ENCODE measurements around the gene AQR.
"Not testable (repeated sequence)": the region's sequence is repeated elsewhere in the genome, so short reads cannot be mapped to it uniquely, and the experiment has no call there.

The AQR gene

DNA sequence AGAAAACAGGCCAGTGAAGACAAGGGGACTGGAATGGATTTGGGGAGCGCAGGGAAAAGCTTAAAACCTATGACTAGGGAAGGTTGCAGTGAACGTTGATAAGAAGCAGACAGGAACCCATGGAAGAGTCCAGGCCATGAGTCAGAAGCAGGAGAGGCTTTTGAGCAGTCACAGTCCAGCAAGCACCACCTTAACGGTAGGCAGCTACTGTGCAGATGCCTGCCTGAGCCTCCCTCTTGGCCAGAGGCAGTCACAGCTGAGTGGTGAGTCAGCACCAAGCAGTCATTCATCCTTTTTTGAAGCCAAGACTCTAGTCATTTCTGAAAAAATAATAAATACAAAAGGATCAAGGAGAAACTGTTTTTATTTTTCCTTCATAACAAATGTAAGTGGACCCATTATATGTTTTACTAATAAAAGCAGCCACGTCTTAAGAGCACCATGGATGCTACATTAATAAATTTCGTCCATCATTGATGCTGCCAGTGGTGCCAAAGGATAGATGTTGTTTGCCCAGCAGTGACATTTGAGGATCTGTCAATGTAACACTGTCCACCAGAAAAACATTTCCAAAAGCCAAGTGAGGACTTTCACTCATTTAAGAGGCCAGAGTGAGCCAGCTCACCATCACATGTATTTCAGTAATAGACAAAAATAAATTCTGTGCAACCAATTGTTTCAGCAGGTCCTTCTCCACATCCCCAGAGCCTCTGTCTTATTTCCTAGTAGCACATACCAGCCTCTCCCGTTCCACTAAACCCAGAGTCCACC is 132.1 kb downstream of the AQR start:
- DNase-seq = no peak
- in situ Hi-C loops (cut with MboI; ENCODE audit: low pct_unique_long_range_greater_than_20kb, low sequenced_read_pairs) = no loop called here

DNA sequence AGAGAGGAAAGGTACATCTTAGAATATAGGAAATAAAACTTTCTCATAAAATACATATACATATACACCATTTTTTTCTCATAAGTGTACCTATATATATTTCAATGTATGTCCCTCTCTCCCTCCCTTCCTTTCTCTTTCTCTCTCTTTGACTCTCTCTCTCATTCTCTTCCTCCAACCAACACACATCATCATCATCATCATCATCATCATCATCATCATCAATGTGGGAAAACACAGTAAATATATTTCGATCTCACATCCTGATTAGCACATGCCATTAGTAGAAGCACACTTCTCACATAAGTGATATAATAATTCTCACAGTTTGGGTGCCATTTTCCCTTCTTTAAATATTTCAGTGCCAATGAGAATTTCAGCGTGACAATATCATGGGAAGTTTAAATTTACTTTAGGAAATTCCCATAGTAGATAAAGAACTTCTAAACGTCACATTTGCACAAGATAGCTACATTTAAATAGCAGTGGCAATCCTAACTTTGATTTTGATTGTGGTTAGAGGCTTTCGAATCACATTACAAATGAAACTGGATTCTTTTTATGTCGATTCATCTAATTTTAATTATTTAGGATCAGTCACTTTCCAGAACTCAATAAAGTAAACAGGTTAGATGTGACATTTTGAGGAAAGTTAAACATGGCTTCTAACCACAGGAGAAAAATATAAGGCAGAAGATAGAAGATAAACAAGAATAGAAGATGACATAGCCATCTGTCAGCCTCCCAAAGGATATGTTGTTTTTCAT is 141.2 kb downstream of the AQR start:
- DNase-seq = no peak
- in situ Hi-C loops (cut with MboI; ENCODE audit: low pct_unique_long_range_greater_than_20kb, low sequenced_read_pairs) = no loop called here

DNA sequence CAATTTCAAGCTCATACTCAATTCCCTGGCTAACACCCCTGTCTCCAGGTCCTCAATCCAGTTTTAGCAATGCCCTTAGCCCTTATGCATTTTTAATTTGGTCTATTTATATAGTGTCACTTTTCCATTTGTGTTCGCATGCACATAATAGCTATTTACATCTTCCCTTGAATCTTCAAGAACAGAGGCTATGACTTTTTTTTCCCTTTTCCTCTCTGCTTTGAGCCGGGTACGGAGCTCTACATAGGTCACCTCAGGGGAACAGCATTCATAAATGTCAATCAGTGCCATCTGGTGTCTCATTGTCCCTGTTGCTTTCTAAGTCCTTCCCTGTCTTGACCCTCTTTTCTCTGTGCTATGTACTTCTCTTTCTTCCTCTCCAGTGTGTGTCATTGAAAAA is 147.7 kb downstream of the AQR start:
- in situ Hi-C loops (cut with MboI; ENCODE audit: low pct_unique_long_range_greater_than_20kb, low sequenced_read_pairs) = no loop called here
- DNase-seq = peak; percentile 8

DNA sequence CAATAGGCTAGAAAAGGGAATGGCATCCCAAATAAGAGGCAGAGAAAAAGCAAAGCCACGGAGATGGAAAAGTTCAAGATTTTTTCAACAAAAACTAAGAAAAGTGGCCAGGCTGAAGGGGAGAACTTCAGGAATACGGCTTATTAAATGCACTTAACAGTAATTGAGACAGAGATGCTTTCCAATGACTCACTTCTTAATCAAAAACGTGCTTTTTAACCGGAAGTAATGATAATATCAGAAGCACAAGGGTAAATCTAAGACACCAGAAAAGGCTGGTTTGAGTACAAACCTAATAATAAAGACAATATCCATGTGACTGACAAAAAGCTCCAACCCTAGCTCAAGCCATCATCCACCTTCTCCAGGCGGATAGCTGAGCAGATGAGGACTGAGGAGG is 149.4 kb downstream of the AQR start:
- no peak for DNase-seq

DNA sequence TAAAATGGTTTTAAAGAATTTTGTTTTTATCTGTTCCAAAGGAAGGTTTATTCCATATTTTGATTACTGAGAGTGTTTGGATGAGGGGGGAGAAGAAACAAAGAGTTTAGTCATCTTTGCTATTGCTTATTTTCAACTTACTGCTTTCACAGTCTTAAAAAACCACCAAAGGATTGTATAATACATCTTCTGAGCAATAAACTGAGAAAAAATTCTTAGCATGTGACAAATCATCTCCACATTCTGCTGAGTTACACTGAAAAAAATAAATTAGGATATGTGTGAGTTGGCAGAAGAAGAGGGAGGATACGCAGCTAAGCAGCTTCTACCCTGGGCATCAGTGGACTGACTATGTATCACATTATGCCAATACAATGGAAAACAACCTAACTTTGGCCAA is 151.0 kb downstream of the AQR start:
- in situ Hi-C loops (cut with MboI; ENCODE audit: low pct_unique_long_range_greater_than_20kb, low sequenced_read_pairs) = no loop called here
- no peak for DNase-seq

More for the DNA sequence above, 149.4 kb downstream of the AQR start:
- in situ Hi-C loops (cut with MboI; ENCODE audit: low pct_unique_long_range_greater_than_20kb, low sequenced_read_pairs) = no loop called here

DNA sequence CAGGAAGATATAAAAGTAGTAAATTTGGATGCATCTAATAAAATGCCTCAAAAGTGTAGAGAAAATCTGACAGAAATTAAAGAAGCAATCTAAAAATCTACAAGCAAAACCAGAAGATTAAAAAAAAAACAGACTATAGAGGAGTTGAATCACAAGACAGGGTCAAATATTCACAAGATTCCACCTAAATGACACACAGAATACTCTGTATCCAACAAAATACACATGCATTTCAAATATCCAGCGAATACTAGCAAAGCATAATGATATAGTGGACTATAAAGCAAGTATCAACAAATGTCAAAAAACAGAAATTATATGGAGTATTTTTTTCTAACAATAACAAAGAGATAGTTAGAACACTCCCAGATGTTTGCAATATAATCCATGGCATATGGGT is 153.7 kb downstream of the AQR start:
- in situ Hi-C loops (cut with MboI; ENCODE audit: low pct_unique_long_range_greater_than_20kb, low sequenced_read_pairs) = no loop called here
- DNase-seq = no peak

DNA sequence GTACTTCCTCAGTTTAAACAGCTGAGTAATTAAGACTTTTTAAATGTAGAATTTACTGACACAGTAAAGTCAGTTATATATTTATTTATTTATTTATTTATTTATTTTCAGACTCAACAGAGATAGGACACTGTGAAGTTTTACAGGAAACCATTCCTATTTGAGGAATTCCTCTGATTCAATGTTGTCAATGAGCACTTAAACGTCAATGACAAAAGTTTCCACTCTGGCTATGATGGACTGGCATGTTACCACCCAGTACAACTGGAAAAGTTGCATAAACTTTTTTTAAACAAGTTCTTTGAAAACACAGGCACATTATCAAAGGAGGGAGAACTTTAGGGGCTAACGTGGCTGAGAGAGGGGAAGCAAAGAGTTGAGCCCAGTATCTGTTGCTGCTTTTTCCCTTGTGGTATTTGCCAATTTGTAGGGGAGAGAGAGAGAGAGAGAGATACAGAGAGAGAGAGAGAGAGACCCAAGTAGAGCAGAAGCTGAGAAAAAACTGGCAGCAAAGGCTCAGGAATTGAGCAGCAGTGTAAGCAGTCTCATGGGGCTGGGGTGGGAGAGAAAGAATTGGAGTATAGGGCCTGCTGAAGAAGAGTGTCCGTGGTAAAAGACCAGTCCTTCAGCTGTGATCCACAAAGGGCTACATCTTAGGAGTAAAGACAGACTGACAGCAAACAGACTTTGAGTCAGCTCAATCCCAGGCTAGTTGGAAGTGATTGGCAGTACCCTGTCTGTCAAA is 155.9 kb downstream of the AQR start:
- no peak for DNase-seq
- in situ Hi-C loops (cut with MboI; ENCODE audit: low pct_unique_long_range_greater_than_20kb, low sequenced_read_pairs) = no loop called here

DNA sequence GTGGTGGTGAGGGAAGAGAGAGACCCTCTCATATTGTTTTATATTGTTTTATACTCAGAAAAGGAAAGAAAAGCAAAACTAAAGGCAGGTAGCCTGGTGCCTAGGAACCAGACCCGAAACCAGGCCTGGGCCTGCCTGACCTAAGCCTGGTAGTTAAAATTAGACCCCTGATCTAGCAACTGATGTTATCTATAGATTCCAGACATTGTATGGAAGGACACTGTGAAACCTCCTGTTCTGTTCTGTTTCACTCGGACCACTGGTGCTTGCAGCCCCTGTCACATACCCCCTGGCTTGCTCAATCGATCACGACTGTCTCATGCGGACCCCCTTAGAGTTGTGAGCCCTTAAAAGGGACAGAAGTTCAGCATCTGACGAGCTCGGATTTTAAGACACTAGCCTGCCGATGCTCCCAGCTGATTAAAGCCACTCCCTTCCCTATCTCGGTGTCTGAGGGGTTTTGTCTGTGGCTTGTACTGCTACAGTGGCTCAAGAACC is 156.6 kb downstream of the AQR start:
- in situ Hi-C loops (cut with MboI; ENCODE audit: low pct_unique_long_range_greater_than_20kb, low sequenced_read_pairs); DNase-seq: not testable (repeated sequence)

DNA sequence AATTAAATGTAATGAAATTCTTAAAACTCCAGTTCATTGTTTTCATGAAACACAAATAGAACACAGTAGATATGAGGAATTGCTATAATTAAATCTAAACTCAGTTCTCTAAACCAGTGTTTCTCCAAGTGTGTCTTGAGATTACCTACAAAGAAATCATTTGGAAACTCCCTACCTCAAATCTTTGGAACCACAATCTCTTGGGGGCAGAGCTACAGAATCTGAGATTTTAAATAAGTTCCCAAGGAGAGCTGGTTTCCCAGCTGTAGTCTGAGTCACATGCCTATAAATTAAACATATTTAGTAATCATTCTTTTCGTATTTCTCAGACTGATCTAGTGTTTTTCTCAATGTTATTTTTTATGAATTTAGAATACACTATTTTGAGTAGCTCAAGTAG is 157.2 kb downstream of the AQR start:
- no peak for DNase-seq
- in situ Hi-C loops (cut with MboI; ENCODE audit: low pct_unique_long_range_greater_than_20kb, low sequenced_read_pairs) = no loop called here

DNA sequence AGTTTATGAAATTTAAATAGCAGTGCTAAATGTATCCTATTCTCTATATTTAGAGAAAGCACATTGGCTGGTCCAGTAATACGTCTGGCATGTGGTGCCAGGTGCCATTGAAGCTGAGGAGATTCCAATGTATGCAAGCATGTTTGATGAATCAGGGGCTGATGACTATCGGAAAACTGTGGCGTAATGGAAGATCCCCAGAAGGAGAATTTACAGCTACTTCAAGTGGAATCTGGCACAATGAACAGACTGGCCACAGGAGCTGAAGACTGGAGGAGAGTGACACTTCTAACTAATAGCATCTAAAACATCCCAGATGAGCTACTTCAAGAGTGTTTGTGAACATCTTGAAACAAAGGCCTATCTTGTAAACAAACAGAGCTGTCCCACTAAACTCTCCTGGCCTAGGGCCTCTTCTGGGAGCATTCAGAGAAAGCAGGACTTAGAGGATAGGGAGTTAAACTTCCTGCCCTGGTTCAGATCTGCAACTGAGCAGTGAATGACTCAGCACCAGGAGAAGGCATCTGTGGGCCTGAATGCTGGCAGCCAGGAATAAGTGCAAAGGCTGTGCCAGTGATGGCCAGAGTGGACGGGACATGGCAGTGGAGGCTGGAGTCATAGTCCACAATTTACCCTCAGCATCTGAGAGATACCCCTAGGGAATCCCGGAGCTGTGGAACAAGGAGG is 159.0 kb downstream of the AQR start:
- DNase-seq = no peak
- in situ Hi-C loops (cut with MboI; ENCODE audit: low pct_unique_long_range_greater_than_20kb, low sequenced_read_pairs) = no loop called here

DNA sequence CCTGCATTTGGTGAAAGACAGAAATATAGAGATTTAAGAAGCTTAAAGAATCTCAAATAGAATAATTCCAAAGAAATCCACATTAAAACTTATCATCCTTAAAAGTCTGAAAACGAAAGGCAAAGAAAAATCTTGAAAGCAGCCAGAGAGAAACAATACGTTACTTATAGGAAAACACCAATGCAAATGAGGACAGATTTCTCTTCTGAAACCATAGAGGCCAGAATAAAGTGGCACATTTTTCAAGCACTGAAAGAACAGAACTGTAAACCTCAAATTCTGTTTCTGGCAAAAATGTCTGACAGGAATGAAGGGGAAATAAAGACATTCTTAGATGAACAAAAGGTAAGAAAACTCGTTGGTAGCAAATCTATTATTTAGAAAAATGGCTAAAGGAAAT is 160.4 kb downstream of the AQR start:
- in situ Hi-C loops (cut with MboI; ENCODE audit: low pct_unique_long_range_greater_than_20kb, low sequenced_read_pairs) = no loop called here

DNA sequence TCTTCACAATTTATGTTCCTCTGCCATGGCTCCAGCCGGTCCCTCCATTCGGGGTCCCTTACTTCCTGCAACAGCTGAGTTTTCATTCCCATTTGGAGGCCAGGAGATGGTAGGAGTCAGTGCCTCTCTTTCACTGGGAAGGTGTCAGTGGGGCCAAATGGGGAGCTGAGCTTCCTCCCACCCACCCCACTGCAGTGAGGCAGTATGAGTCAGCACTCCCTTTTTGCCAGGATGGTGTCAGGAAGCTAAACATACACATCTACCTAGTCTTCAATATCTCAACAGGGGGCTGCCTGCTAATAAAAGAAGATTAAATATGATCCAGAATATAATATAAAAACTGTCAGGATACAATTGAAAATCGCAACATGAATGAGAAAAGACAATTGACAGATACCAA is 161.5 kb downstream of the AQR start:
- in situ Hi-C loops (cut with MboI; ENCODE audit: low pct_unique_long_range_greater_than_20kb, low sequenced_read_pairs) = no loop called here
- no peak for DNase-seq

More for the DNA sequence above, 160.4 kb downstream of the AQR start:
- DNase-seq = no peak

DNA sequence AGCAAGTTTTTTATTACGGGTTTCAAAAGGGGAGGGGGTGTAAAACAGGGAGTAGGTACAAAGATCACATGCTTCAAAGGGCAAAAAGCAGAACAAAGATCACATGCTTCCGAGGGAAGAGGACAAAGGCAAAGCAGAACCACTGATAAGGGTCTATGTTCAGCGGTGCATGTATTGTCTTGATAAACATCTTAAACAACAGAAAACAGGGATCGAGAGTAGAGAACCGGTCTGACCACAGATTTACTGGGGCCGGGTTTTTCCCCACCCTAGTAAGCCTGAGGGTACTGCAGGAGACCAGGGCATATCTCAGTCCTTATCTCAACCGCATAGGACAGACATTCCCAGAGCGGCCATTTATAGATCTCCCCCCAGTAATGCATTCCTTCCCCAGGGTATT is 162.3 kb downstream of the AQR start:
- in situ Hi-C loops (cut with MboI; ENCODE audit: low pct_unique_long_range_greater_than_20kb, low sequenced_read_pairs) = not testable (repeated sequence)
- DNase-seq = peak; percentile 55

DNA sequence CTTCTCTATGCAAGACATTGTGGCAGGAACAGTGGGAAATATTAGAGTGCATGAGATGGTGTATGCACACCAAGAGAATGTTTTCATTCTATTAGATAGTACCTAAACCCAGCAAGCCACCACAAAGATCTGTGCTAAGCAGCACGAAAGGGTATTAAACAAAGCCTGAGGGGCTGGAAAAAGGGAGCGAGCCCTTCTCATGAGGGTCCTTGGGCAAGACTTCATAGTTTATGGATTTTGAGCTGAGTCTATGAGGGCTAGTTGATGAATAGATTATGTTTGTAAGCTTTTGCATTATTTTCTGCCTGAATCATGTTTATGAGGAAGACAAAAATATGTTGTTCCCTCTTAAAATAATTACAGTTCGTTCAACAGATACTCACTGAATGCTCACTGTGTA is 164.8 kb downstream of the AQR start:
- in situ Hi-C loops (cut with MboI; ENCODE audit: low pct_unique_long_range_greater_than_20kb, low sequenced_read_pairs) = no loop called here
- no peak for DNase-seq

DNA sequence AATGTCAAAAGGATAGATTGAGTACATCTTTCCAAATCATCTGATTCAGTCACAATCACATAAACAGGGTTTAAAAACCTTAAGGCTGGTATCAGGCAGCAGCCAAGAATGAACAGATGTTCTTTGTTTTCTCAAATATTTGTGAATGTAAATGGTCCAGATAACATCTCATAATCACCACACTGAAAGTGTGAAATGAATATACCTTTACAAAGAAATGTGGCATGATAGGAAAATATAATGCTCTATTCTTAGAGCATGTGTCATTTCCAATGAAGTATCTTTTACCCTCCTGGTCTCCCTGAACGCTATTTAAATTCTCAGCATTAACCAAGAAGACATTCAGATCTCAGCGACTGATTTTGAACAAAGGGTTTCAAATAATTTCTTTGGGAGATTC is 165.4 kb downstream of the AQR start:
- in situ Hi-C loops (cut with MboI; ENCODE audit: low pct_unique_long_range_greater_than_20kb, low sequenced_read_pairs) = no loop called here
- DNase-seq = no peak

DNA sequence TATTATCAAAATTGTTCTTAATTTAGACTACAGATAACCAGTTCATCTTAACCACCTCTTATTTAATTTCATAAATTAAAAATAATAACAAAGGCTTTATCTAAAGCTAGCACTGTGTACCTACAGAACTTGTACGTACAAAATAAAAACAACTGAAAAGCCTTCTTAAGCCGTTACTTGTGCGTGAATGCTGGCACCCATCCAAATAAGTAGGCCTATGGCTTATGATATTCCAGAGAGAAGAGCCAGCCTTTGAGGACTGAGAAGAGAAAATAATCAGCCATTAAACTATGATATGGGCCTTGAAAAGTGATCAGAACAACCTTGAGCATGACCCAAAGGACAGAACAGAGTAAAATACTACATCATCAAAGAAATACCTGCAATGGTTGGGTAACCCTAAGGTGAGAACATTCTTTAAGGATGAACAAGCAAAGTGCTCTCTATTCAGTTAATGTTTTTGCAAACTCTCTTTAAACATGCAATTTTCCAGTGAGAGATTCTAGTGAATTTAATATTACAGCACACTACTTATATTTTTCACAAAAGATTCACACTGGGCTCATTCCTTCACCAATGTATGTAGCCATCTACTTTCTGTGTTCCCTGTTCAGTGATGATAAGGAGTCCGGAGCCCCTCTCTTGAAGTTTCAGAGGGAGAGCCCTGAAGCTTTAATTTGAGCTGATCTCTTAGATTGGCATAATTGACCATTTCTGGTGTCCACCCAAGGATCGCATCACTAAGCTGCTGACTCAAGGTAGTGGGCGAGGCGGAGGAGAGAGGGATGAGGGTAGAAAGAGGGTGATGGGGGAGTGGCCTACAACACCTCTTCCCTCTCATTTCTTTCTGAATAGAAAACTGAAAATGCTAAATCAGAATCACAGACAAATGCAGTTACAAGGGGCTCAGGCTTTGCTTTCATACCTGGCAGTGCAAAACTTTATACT is 166.5 kb downstream of the AQR start:
- in situ Hi-C loops (cut with MboI; ENCODE audit: low pct_unique_long_range_greater_than_20kb, low sequenced_read_pairs) = no loop called here
- DNase-seq = no peak

DNA sequence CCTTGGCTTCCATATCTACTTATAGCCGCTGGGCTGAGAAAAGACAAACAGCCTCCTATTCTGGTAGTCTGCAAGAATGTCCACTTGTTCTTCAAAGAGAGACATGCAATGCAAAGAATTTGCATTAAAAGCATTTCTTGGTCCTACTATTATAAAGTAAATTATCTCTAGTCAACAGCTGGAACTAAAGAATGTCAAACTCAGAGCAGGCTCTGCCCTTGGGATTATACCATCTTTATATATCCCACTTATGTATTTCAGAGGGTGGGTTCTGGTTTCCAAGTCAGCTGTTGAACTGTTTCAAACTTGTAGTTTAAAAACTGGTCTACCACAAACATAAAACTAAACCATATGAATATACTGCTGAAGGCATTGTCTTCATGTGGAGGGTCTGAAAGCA is 167.2 kb downstream of the AQR start:
- in situ Hi-C loops (cut with MboI; ENCODE audit: low pct_unique_long_range_greater_than_20kb, low sequenced_read_pairs) = no loop called here
- no peak for DNase-seq

Measured in KBM-7 (cell line).